ENCODE data around the gene ZMIZ1. TPM values are rescaled to one million over a fixed set of nuclear protein-coding genes. Genes with fewer than 3 reads are reported as not detected.

ZMIZ1 gene
- total RNA-seq, 4 donors from 2014 or later, result 18.7 to 188 (median 36.7) TPM

- no peaks in the 10 kb centered on the region for H3K36me3 ChIP-seq
- no peak for DNase-seq
- no peaks in the 10 kb centered on the region for H3K9me3 ChIP-seq
- H3K27me3 ChIP-seq, result no peaks in the 10 kb centered on the region
- H3K4me1 ChIP-seq, result peaks cover 0 to 9% of the 10 kb centered on the region in 2 donors
- no peak overlapping the region for H3K4me3 ChIP-seq
- H3K27ac ChIP-seq, result no peak overlapping the region
- no peak for TF ChIP-seq POLR2A (IDR thresholded peaks at IDR 0.05)
- TF ChIP-seq CTCF (IDR thresholded peaks at IDR 0.05), result no peak
- intact Hi-C loops (cut with DNase I; ENCODE audit: low total_unique reads), result no loop called here
Observed at GRCh38 chr10:79200346-79200745, 131.6 kb downstream of the ZMIZ1 start.

- no peak for TF ChIP-seq POLR2A (IDR thresholded peaks at IDR 0.05)
- no peak for TF ChIP-seq CTCF (IDR thresholded peaks at IDR 0.05)
- intact Hi-C loops (cut with DNase I; ENCODE audit: low total_unique reads), result no loop called here
- Histone ChIP-seq H3K4me1 (peaks cover 0 to 9% of the 10 kb centered on the region in 2 donors), H3K4me3 (no peak overlapping the region), H3K9me3 (no peaks in the 10 kb centered on the region), H3K27ac (no peak overlapping the region), H3K36me3 (no peaks in the 10 kb centered on the region), H3K27me3 (no peaks in the 10 kb centered on the region)
- no peak for DNase-seq
Observed at GRCh38 chr10:79201706-79202105, 132.9 kb downstream of the ZMIZ1 start.

- H3K36me3 ChIP-seq, result no peaks in the 10 kb centered on the region
- DNase-seq, result no peak
- no peaks in the 10 kb centered on the region for H3K9me3 ChIP-seq
- TF ChIP-seq CTCF (IDR thresholded peaks at IDR 0.05), result peak in 2 of 4 experiments; percentile 35 to 36
- no peak for TF ChIP-seq POLR2A (IDR thresholded peaks at IDR 0.05)
- H3K27me3 ChIP-seq, result no peaks in the 10 kb centered on the region
- no peak overlapping the region for H3K4me3 ChIP-seq
- H3K4me1 ChIP-seq, result peaks cover 0 to 9% of the 10 kb centered on the region in 2 donors
- H3K27ac ChIP-seq, result peak overlapping the region; percentile 9 to 47
- intact Hi-C loops (cut with DNase I; ENCODE audit: low total_unique reads), result no loop called here
Observed at GRCh38 chr10:79202188-79203013, 133.6 kb downstream of the ZMIZ1 start.

- Histone ChIP-seq H3K4me3 (no peak overlapping the region), H3K27ac (peak overlapping the region; percentile 9 to 47), H3K27me3 (no peaks in the 10 kb centered on the region), H3K4me1 (peaks cover 0 to 9% of the 10 kb centered on the region in 2 donors), H3K36me3 (no peaks in the 10 kb centered on the region), H3K9me3 (no peaks in the 10 kb centered on the region)
- intact Hi-C loops (cut with DNase I; ENCODE audit: low total_unique reads), result no loop called here
- TF ChIP-seq CTCF (IDR thresholded peaks at IDR 0.05), result no peak
- TF ChIP-seq POLR2A (IDR thresholded peaks at IDR 0.05), result no peak
- DNase-seq, result no peak
Observed at GRCh38 chr10:79203014-79203644, 134.4 kb downstream of the ZMIZ1 start.

GRCh38 chr10:79203833-79204232 is 135.1 kb downstream of the ZMIZ1 start:
- no peak overlapping the region for H3K4me3 ChIP-seq
- intact Hi-C loops (cut with DNase I; ENCODE audit: low total_unique reads), result no loop called here
- no peaks in the 10 kb centered on the region for H3K36me3 ChIP-seq
- H3K27ac ChIP-seq, result no peak overlapping the region
- no peak for TF ChIP-seq POLR2A (IDR thresholded peaks at IDR 0.05)
- TF ChIP-seq CTCF (IDR thresholded peaks at IDR 0.05), result no peak
- H3K9me3 ChIP-seq, result no peaks in the 10 kb centered on the region
- no peak for DNase-seq
- H3K27me3 ChIP-seq, result no peaks in the 10 kb centered on the region
- H3K4me1 ChIP-seq, result peaks cover 0 to 9% of the 10 kb centered on the region in 2 donors
